Mesodermal cell (in vitro differentiated cells): ENCODE data around the gene BTD.
A peak's percentile ranks its signal among the peaks of the same experiment; 100 is the strongest.

ENCODE experiments used
- H3K27ac ChIP-seq: 2 replicates; pipeline ENCODE4 v1.7.0; 2013; ENCODE audit warnings: mild to moderate bottlenecking, low read depth, low read length, moderate library complexity; ENCODE audit not compliant: severe bottlenecking
- H3K36me3 ChIP-seq: 2 replicates; pipeline ENCODE4 v1.7.1; 2013; ENCODE audit warnings: mild to moderate bottlenecking, low read length, moderate library complexity; ENCODE audit not compliant: control insufficient read depth, insufficient read depth
- H3K4me1 ChIP-seq: one replicate; pipeline ENCODE4 v1.7.1; 2013; ENCODE audit warnings: mild to moderate bottlenecking, low read length; ENCODE audit not compliant: insufficient read depth, control insufficient read depth, poor library complexity, severe bottlenecking
- H3K4me3 ChIP-seq: 2 replicates; pipeline ENCODE4 v1.7.0; 2013; ENCODE audit warnings: low read length, control low read depth, mild to moderate bottlenecking; ENCODE audit not compliant: insufficient read depth, poor library complexity, severe bottlenecking; ENCODE audit errors: extremely low read depth
- H3K9me3 ChIP-seq: 2 replicates; pipeline ENCODE4 v1.7.1; 2013; ENCODE audit warnings: mild to moderate bottlenecking, low read length, moderate library complexity; ENCODE audit not compliant: control insufficient read depth
- WGBS, 2 experiments: methylation state at CpG; one replicate each; pipeline ENCODE4 v1.1.5; 2013; ENCODE audit warnings: missing lambda C conversion rate in 2 of 2; ENCODE audit not compliant: insufficient coverage in 2 of 2; 5-methylcytosine and 5-hydroxymethylcytosine counted together

Gene BTD

DNA sequence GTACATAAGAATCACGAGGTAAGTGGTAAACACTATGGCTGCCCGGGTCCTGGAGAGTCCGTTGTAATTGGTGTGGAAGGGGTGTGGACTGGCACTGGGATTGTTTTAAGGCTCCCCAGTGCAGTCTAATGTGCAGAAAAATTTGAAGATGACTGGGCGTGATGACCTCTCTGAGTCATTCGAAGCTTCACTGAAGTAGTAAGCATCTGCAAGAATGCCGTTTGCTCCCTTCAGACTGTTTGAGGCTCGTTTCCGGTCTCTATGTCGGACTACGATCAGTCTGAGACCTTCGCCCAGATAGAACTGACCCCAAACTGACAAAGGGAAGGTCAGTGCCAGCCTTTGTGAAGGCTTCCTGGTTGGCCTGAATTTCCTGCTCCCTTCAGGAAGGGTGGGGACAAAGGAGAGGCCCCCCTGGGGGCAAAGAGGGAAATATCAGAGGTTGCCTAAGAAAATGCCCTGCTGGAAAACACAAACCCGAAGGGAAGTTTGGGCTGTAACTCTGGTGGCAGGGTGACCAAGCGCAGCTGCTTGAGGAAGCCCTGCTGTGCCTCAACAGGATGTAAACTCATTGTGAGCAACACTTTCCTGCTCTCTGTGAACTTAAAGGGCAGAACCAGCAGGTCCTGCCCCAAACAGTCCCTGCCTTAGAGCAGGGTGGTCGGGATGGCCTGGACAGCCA, 34.6 kb downstream of the BTD start:
- Histone ChIP-seq H3K4me1 (peaks cover 36% of the 10 kb centered on the region), H3K9me3 (no peaks in the 10 kb centered on the region), H3K36me3 (no peaks in the 10 kb centered on the region), H3K27ac (peak overlapping the region; percentile 80), H3K4me3 (no peak overlapping the region)
- WGBS, 2 experiments = 91 to 93% methylated on average over 13 of the region's 14 CpGs

DNA sequence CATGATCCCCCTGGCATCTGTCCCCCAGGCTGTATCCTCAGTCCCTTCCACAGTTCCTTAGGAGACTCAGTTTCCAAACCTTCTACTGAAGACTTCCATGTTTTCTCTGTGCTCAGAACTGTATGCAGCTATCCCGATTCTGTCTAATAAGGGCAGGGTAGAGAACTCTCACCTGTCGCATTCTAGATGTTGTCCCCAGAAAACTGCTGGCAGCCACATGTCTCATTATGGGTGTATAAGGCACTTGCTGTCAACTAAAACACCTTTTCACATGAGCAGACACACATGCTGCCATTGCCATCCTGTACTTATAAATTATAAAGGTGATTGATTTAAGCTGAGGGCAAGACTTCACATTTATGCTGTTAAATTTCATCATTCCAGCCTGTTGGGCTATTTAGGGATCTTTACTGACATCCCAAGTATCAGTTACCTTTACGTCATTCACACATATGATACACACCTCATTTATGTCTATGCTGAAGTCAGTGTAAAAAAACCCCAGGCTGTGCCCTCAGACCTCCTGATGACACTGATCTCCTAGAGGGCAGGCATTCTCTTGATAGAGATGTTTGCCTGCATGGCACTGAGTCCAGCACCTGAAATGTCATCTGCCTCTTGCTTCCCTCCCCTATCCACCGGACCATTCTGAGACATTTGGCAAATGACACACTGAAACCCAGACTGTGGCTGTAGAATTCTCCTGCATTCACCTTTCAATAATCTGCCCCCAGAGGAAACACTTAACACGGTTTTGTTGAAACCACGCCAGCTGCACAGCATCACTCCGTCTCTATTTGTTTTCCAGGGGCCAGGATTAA, 35.8 kb downstream of the BTD start:
- H3K27ac ChIP-seq = no peak overlapping the region

DNA sequence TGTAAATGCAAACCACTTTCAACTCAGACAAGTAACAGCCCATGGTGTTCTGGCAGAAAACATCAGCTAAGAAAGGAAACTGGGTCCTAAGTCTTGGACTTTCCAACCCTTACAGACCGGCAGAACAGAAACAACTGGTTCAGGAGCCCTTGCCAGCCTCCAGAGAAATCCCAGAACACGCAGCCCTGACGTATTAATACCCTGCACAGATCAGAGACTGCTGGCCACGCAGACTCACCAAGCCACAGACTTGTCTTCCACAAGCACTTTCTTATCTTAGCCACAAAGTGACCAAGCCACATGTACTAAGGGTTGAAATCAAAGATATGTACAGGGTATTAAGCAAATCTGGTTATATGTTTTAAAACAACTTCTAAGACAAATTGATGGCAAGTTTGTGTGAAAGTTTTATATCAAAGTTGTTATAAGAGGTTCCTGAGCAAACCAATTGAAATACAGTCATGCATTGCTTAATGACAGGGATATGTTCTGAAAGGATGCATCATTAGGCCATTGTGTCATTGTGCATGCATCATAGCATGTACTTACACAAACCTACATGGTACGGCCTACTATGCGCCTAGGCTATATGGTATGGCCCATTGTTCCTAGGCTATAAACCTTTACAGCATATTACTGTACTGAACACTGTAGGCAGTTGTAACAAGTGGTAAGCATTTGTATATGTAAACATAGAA, 36.8 kb downstream of the BTD start:
- WGBS, 2 experiments = 96 to 98% methylated on average over 3 to 4 of the region's 6 CpGs
- no peaks in the 10 kb centered on the region for H3K9me3 ChIP-seq
- H3K4me1 ChIP-seq = peaks cover 20% of the 10 kb centered on the region
- no peak overlapping the region for H3K4me3 ChIP-seq
- no peak overlapping the region for H3K27ac ChIP-seq
- H3K36me3 ChIP-seq = no peaks in the 10 kb centered on the region

More for the DNA sequence above, 35.8 kb downstream of the BTD start:
- Histone ChIP-seq H3K9me3 (no peaks in the 10 kb centered on the region), H3K4me3 (no peak overlapping the region), H3K36me3 (no peaks in the 10 kb centered on the region), H3K4me1 (peaks cover 24% of the 10 kb centered on the region)
- WGBS, 2 experiments = 94 to 100% methylated on average over 3 of the region's 7 CpGs

DNA sequence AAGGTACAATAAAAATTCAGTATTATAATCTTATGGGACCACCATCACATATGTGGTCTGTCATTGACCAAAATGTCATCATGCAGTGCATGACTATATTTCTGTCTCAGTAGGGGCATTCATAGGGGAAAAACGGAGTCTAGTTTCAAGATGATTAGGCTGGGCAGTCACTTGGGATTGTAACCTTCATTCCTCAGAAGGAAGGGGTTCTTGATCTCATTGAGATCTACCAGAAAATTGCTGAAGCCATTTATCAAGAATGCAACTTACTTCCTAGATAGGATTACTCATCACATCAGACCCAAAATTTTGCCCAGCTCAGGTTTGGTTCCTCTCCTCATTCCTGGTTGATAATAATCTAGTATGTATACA, 37.3 kb downstream of the BTD start:
- Histone ChIP-seq H3K9me3 (no peaks in the 10 kb centered on the region), H3K4me1 (peaks cover 18% of the 10 kb centered on the region), H3K27ac (no peak overlapping the region), H3K4me3 (no peak overlapping the region), H3K36me3 (no peaks in the 10 kb centered on the region)
- no CpG with 5 or more reads among the region's 1 CpG for WGBS, 2 experiments

DNA sequence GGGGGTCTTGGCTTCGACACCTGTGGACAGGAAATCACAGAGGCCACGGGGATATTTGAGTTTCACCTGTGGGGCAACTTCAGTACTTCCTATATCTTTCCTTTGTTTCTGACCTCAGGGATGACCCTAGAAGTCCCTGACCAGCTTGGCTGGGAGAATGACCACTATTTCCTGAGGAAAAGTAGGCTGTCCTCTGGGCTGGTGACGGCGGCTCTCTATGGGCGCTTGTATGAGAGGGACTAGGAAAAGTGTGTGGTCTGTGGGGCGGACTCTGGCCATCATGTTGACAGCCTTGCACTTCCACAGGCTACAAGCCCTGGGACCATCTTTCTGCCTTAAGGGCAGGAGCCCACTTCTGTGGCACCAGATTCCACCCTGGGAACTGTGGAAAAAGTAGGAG, 43.7 kb downstream of the BTD start:
- no peak overlapping the region for H3K4me3 ChIP-seq
- 87 to 96% methylated on average over 3 to 5 of the region's 6 CpGs for WGBS, 2 experiments
- peaks cover 11% of the 10 kb centered on the region for H3K9me3 ChIP-seq
- H3K27ac ChIP-seq = peak overlapping the region; percentile 98
- H3K36me3 ChIP-seq = peaks cover 11% of the 10 kb centered on the region
- H3K4me1 ChIP-seq = peaks cover 35% of the 10 kb centered on the region

DNA sequence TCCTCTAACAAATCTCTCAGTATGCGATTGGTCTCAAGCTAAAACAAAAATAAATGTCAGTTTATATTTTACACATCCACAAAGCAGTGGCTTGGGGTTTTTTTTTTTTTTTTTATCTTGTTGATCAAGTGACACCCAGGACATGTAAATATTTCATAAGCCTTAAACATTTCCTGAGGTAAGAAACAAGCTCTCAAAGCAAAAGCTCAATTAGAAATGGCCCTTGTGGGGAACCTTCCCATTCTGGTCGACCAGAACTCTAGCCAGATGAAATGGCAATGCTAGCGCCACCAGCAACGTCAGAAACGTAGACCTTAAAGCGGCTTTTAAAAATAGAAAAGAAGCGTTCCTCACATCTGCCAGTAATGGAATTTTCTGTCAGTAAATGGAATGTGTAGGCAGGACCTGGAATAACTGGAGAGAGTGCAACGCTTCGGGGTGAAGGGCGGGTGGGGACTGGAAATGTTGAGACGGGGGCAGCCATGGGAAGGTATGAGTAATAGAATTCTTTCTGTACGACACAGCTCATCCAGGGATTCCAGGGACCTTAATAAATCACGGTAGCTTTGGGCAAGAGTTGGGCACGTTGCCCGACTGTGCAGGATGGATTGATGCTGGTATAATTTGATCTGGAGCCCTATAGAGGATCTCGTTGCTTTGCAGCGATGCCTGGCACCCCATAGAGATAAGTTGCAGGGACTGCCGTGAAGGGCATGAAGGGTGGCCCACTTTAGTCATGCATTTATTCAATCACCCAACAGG, 44.4 kb downstream of the BTD start:
- Histone ChIP-seq H3K4me1 (peaks cover 35% of the 10 kb centered on the region), H3K36me3 (peaks cover 11% of the 10 kb centered on the region), H3K4me3 (no peak overlapping the region), H3K9me3 (peaks cover 11% of the 10 kb centered on the region), H3K27ac (peak overlapping the region; percentile 98)
- 74 to 82% methylated on average over 12 to 16 of the region's 18 CpGs for WGBS, 2 experiments

DNA sequence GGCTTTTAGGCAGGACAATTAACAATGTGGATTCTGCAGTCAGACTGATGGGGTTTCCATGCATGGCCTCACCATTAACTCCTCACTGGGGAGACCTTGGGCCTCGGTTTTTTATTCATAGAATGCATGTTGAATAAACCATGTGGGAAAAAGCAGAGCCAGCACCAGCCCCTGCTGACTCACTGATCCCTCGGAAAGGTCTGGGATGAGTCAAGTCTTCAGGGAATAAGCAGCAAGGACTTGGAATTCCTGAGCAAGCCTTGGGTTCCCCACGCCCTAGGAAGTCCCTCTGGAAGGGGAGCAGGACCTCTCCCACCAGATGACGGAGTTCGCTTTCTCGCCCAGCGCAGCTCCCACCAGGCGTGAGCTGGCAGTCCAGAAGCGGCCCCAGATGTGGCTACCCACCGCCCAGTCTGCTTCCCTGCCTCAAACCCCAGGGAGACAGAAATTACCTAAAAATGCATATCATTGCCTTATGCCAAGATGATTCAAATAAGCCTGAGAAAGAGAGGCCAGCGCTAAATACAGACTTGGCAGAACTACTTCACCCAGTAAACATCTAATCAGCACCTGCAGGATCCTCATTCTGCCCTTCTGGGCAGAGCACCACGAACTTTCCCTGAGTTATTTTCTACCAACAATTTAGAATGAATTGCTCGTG, 45.4 kb downstream of the BTD start:
- H3K4me3 ChIP-seq = no peak overlapping the region
- peaks cover 11% of the 10 kb centered on the region for H3K9me3 ChIP-seq
- peaks cover 40% of the 10 kb centered on the region for H3K4me1 ChIP-seq
- peaks cover 11% of the 10 kb centered on the region for H3K36me3 ChIP-seq
- WGBS, 2 experiments = 65% methylated on average over 8 to 11 of the region's 13 CpGs
- peak overlapping the region; percentile 98 for H3K27ac ChIP-seq

DNA sequence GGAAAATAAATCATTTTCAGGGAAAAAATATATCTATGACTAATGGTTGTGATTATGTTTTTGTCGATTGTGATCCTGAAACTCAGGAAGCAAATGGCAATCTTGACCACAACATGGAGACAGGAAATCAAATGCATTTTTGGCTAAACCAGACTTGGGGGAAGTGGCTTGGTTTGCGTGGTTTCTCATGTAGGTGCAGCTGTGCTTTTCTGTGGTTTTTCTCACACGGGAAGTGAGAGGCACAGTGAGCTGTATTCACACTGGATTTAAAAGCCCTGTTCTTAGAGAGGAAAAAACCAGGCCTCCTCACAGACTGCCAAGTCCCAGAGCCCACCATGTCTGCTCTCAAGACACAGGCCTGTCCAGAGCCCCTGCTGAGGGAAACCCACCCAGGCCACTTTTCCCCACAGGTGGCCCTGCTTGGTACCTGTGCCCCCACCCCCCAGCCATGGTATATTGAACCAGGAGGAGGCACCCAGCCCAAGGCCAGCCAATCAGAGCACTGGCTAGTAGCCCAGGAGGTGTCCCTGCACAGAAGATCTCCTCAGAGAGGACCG, 46.1 kb downstream of the BTD start:
- 90 to 97% methylated on average over 3 of the region's 4 CpGs for WGBS, 2 experiments
- Histone ChIP-seq H3K9me3 (peaks cover 11% of the 10 kb centered on the region), H3K36me3 (peaks cover 11% of the 10 kb centered on the region), H3K4me3 (no peak overlapping the region), H3K4me1 (peaks cover 40% of the 10 kb centered on the region), H3K27ac (peak overlapping the region; percentile 98)

DNA sequence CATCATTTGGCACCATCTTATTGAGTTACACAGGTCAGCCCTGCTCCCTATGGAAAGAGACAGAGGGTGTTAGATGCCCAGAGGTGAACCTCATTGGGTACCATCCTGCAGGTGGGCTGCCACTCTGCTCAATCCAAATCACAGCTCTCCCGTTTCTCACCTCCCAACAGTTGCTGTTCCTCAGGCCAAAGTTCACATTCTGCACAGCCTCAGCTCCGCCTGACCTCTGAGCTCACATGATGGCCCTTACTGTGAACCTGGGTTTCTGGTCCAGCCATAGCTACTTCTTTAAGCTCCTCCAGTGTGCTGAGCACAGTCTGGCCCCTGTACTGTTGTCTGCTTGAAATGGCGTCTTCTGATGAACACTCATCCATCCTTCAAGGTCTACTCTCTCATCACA, 47.8 kb downstream of the BTD start:
- H3K27ac ChIP-seq = no peak overlapping the region
- peaks cover 9% of the 10 kb centered on the region for H3K36me3 ChIP-seq
- WGBS, 2 experiments = 86 to 91% methylated on average over 3 of the region's 3 CpGs
- peaks cover 11% of the 10 kb centered on the region for H3K9me3 ChIP-seq
- peaks cover 40% of the 10 kb centered on the region for H3K4me1 ChIP-seq
- H3K4me3 ChIP-seq = no peak overlapping the region

DNA sequence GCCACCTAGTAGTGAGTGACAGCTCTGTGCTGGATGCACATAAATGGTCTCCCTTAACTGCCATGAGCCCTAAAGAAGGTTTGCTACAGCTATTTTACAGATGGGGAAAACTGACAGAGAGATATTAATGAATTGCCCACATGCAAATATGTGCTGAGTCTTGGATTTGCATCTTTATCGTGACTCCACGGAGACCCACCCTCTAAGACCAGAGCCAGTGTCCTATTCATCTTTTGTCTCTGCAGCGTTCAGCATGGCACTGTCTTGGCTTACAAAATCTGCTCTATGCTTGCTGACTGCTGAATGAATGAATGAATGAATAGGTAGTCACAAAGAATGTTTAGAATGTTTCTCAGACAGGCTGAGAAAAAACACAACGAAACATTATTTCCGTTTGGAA, 48.3 kb downstream of the BTD start:
- Histone ChIP-seq H3K4me3 (no peak overlapping the region), H3K4me1 (peaks cover 40% of the 10 kb centered on the region), H3K36me3 (peaks cover 4% of the 10 kb centered on the region), H3K9me3 (peaks cover 6% of the 10 kb centered on the region), H3K27ac (no peak overlapping the region)
- WGBS, 2 experiments = 94 to 100% methylated on average over 1 to 4 of the region's 5 CpGs
